Stimulated activated CD4-positive, alpha-beta T cell treated with anti-CD3 and anti-CD28 coated beads, Interleukin-1b, Interleukin-23, amount 100 ng/mL, for 24 hours (primary cell): ENCODE measurements around the gene FAM13B.
"Not testable (repeated sequence)": the region's sequence is repeated elsewhere in the genome, so short reads cannot be mapped to it uniquely, and the experiment has no call there.

ENCODE experiments used
- DNase-seq, 4 experiments: peaks; one replicate each; pipeline ENCODE4 v3.0.0-alpha.2; 2020; ENCODE audit warnings: low read depth in 4 of 4, low spot score in 1 of 4

The FAM13B gene

DNA sequence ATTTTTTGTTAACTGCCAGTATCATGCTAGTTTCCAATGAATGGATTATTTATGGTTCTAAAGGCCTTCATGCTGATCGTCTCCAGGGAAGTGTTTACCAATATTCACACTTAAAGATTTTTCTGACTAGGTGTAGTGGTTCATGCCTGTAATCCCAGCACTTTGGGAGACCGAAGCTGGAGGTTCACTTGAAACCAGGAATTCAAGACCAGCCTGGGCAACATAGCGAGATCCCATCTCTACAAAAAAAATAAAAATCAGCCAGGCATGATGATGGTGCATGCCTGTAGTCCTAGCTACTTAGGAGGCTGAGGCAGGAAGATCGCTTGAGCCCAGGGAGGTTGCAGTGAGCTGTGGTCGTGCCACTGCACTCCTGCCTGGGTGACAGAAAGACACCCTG, 43.5 kb downstream of the FAM13B start:
- no peak for DNase-seq

DNA sequence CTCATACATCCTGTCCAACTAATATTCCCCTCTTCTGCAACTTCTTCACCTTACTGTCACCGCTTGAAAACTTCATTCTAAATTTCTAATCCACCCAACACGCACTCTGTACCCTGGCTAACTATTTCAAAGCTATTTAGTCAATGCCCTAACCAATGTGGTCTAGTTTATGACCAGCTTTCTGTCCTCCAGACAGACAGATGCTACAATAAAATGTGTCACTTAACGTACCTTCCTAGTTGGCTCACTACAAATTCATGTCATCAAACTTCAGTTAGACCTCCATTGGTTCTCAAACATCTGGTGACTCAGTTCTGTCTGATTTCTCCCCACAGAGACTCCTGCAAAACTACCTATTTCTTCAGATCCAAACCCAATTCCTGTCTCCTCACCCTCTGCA, 57.7 kb downstream of the FAM13B start:
- DNase-seq = no peak

DNA sequence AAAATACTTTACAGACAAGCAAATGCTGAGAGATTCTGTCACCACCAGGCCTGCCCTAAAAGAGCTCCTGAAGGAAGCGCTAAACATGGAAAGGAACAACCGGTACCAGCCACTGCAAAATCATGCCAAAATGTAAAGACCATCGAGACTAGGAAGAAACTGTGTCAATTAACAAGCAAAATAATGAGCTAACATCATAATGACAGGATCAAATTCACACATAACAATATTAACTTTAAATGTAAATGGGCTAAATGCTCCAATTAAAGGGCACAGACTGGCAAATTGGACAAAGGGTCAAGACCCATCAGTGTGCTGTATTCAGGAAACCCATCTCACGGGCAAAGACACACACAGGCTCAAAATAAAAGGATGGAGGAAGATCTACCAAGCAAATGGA, 62.5 kb downstream of the FAM13B start:
- not testable (repeated sequence) for DNase-seq

DNA sequence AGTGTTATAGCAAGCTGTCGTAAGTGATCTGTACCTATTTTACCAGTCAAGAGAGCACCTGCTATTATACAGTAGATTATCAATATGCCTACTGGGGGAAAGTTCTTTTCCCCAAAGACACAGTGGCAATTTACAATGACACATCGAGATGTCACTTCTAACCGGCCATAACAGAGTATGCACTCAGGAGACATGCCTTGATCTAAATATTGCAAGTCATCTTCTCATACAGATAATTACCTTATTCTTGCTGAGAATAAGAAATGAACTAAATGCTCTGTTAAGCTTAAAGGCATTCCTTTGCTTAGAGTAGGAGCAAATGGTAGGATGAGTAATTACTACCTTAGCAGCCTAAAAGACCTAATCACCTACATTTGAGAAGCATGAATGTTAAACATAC, 72.1 kb downstream of the FAM13B start:
- no peak for DNase-seq

DNA sequence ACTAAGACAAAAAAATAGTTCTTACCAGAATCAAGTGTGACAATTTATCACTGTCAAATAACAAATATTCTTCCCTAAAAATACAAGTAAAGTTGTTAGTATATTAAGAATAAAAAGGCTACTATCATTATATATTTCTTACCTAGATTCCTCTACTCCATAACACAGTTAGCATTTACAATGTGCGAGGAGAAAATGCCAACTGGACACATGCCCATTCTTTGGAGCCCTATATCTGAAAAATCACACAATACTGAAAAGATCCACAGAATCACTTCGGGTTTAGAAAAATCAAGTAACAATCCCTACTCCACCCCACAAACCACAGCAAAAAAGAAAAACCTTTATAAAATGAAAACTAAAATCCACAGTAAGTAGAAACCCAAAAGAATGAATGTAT, 72.7 kb downstream of the FAM13B start:
- DNase-seq = no peak

DNA sequence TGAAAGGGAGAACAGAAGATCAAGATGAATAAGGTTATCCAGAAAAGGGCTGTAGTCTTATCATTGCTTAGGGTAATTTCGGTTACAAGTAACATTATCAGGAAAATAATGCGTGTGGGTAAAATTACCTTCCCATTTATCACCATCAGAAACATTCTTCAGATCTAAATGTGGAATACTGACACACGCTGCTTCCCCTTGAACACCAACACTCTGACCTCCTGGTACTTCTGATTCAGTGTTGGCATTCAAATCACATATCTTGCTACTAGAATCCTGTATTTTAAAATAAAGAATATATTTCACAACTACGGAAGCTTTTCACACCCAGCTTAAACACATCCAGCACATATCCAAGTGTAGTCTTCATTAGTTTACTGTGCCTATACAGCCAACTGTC, 73.4 kb downstream of the FAM13B start:
- DNase-seq = no peak

DNA sequence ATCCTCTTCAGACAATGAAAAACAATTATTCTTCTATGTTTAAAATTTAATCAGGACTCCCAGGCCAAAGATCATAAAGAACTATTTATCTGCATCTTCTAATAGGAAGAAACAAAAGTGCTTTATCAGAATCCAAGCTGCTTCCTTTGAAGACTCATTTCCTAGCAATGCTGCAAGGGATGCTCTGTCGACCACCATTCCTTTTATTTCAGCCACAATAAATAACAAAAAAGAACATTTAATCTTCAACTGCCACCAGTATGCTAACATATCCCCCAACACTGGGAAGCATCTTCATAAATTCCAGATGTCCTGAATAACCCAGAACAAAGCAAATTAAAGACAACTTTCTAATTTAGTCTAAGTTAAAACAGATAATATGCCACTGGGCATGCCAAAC, 74.9 kb downstream of the FAM13B start:
- DNase-seq = no peak

DNA sequence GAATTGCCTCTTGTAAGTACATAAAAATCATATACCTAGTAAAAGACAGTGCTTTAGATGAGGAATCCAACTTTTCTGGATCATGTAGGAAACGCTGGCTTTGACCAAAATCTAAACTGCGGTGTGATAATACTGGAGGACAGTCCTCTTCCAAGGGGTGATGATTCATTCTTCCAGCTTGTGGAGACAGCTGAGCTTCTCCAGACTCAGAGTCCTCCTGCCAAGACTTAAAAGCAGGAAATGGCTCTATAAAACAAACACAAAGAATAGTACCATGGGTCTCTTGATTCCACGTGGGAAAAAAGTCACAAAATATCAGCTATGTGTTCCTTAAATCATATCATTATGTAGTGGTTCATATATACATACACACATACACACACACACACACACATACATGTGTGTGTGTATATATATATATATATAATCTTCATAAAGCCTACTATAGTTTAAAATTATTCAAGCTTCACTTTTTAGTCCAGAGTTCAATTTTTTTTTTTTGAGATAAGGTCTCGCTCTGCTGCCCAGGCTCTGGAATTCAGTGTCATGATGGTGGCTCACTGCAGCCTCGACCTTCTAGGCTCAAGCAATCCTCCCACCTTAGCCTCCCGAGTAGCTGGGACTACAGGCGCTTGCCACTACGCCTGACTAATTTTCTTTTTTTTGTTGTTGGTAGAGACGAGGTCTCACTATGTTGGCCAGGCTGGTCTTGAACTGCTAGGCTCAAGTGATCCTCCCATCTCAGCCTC, 78.6 kb downstream of the FAM13B start:
- no peak for DNase-seq

DNA sequence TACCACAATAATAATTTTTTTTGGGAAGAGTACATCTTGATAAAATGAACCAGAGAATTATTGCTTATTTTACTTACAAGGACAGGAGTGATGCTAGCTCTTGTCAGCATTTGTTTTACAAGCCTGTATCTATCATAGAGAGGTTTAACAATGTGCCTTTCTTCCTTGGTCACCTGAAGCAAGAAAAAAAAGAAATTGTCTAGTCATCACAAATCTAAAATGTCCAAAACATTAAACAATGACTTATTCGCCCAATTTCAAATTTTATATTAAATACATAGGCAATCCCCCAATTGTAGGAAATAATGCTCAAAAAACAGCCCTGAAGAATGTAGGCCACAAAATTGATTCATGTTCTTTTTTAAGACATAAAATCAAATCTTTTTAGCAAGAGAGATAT, 87.1 kb downstream of the FAM13B start:
- DNase-seq = no peak

DNA sequence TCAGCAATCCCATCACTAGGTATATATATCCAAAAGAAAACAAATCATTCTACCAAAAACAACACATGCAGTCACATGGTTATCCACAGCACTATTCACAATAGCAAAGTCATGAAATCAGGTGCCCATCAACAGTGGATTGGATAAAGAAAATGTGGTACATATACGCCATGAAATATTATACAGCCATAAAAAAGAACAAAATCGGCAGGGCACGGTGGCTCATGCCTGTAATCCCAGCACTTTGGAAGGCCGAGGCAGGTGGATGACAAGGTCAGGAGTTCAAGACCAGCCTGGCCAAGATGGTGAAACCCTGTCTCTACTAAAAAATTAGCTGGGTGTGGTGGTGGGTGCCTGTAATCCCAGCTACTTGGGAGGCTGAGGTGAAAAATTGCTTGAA, 88.6 kb downstream of the FAM13B start:
- not testable (repeated sequence) for DNase-seq

DNA sequence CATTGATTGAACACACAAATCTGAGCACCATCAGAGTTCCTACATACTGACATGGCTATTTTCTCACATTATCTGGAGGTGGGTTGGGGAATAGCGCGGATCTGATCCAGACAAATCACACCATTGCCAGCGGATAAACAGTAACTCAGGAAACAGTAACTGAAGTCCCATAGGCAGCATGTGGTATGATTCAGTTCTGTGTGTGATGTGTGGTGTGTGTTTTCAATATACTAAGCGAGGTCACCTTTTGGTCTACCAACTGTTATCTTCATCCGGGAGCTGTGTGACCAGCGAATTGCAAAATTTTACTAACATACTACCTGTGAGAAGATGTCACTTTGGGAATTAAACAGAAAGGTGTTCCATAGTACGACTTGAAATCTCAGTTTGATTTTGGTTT, 93.5 kb downstream of the FAM13B start:
- DNase-seq = no peak

DNA sequence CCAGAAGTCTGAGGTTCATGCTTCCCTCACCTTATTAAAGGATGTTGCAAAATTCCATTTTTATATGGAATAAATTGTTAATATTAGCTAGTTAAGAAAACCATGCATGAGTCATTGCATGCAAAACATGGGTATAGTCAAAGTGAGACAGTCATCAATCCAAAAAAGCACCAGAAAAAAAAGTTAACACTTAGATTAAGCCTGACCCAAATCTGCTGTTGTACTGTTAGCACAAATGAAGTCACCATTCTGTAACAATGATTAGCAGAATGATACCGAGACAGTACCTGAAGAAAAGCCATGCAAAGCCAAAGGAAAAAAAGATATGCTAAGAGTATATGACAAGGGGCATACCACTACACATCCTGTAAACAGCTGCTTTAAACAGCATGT, 94.1 kb downstream of the FAM13B start:
- DNase-seq = no peak

DNA sequence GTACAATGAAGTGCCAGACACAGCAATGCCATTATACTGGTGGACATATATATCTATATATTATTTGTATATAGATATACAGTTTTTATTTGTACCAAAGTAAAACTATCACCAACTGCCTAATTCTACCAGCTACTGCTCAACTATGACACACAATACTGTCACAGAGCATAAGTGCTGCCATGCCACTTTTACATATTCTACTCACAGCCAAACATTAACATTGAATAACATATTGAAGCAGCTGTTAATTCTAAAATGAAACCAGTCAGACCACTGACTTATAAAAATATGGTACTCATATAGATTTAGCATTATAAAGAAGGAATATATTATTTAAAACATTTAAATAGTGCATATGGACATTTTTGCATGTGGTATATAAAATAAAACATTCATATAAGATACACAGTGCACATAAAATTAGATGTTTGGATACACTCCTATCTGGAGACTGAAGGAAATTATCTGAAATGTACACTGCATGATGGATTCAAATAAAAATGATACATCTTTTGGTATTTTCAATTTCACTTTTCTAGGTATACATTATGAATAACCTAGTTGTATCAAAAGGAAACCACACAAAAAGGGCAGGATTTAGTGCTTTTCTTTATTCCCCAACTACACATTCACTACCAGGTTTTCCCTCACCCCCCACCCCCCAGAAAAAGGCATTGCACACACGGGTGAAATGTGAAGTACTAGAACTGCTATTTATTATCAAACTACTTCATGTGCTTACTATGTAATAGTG, 94.7 kb downstream of the FAM13B start:
- DNase-seq = peak in 1 of 4 experiments; percentile 5

DNA sequence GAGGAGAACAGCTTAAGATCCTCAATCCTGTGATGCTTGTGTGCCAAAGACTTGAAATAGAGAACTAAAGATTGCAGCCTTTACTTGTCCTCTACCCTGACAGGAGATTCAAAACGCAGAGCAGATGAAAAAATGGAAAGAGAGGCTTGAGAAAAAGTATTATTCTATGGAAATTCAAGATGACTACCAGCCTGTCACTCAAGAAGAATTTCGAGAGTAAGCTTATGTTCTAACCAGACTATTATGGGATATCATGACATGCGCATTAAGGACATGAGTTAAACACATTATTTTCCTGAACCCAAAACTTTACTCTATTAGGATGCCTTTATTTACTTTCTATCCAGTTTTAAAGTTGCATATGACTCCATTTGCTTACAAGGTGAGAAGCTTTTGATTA, 97.2 kb downstream of the FAM13B start:
- no peak for DNase-seq

DNA sequence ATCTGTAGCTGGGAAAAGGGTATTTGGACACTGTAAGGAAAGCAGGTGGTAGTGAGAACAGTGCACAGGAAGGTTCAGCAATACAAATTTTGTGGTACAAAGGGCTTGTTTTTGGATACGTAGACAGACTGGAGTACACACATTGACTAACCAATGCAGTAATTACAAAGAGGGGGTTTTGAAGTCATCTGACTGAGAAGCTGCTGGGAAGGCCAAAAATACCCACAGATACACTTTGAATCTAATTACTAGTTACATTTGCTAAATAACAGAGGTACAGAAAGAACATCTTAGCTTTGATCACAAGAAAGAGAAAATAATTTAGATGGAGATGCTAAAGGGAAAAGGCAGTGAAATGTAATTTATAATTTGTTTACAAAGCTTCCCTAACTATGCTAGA, 97.7 kb downstream of the FAM13B start:
- DNase-seq = no peak

DNA sequence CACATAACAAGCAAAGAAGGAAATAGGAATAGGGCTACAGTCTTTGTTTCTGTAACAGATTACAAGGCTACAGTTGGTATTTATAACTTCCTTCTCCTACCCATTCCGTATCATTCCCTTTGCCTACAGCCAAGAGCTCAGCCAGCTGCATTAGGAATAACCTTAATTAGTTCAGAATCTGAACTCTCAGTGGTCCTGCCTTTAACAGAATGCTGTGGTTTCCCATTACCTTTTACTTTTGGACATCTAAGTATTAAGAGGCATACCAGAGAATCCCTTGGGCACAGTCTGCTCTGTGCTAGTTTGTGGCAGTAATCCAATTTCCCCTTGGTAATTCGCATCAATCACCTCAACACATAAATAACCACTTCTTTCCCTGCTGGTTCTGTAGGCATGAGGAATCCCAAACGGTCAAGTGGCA, 99.4 kb downstream of the FAM13B start:
- DNase-seq = no peak

DNA sequence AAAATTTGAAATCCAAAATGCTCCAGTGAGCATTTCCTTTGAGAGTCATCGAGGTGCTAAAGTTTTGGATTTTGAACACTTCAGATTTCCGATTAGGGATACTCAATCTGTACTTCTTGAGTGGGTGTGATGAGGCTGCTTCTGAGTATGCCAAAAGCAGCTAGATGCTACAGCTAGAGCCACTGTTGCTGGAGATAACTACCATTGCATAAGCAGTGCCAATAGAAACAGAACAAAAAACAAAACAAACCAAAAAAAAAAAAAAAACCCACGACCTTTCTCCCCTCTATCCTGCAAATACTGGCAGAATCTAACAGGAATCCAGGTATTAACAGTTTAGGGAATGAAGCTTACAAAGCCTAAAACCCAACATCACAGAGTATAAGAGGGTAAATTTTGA, 100.1 kb downstream of the FAM13B start:
- DNase-seq = no peak

DNA sequence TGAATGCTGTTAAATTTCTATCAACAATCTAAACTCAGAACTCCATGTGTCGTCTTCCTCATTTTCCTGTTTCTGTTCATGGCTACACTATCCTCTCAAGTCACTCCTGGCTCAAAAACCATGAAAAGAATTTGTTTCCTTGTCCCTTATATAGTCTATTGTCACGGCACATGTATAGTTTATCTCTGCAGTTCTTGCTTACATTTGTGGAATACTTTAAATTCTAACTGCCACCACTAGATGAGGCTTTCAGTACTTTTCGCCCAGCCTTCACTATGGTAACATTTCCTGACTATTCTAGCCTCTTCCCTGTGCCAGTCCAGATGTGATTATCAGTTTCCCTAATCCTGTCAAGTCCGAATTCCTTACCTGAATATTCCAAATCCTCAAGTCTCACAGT, 109.0 kb downstream of the FAM13B start:
- no peak for DNase-seq

DNA sequence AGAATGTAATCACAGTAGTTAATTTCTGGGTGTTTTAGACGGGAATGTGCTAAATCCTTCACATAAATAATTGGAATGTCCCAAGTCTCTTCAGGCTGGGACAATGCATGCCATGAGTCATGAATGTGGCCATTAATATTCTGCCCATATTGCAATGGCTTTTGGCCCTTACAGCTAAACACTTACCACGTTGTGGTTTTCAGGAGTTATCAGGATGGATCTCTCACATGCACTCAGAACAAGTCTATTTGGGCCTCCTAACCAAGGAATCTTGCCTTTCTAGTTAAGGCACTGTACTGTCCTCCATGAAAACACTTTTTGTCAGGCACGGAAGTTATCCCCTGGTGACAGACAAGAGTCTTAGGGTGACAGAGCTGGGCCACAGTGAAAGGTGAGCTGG, 110.9 kb downstream of the FAM13B start:
- DNase-seq = no peak

DNA sequence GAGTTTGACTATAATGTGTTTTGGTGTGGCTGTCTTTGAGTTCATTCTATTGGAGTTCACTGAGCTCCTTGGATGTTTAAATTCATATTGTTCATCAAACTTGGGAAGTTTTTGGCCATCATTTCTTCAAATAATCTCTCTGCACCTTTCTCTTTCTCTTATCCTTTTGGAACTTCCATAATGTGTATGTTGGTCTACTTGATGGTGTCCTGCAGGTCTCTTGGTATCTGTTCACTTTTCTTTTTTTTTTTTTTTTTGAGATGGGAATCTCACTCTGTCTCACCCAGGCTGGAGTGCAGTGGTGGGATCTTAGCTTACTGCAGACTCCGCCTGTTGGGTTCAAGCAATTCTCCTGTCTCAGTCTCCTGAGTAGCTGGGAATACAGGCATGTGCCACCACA, 116.0 kb downstream of the FAM13B start:
- DNase-seq = no peak

DNA sequence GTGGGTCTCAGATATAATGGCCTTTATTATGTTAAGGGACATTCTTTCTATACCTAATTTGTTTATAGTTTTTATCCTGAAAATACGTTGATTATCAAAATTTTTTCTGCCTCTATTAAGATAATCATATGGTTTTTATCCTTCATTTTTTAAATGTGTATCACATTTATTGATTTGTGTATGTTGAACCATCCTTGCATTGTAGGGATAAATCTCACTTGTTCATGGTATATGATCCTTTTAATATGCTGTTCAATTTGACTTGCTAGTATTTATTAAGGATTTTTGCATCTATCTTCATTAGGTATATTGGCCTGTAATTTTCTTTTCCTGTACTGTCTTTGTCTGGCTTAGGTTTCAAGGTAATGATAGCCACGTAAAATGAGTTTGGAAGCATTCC, 118.1 kb downstream of the FAM13B start:
- DNase-seq = no peak

DNA sequence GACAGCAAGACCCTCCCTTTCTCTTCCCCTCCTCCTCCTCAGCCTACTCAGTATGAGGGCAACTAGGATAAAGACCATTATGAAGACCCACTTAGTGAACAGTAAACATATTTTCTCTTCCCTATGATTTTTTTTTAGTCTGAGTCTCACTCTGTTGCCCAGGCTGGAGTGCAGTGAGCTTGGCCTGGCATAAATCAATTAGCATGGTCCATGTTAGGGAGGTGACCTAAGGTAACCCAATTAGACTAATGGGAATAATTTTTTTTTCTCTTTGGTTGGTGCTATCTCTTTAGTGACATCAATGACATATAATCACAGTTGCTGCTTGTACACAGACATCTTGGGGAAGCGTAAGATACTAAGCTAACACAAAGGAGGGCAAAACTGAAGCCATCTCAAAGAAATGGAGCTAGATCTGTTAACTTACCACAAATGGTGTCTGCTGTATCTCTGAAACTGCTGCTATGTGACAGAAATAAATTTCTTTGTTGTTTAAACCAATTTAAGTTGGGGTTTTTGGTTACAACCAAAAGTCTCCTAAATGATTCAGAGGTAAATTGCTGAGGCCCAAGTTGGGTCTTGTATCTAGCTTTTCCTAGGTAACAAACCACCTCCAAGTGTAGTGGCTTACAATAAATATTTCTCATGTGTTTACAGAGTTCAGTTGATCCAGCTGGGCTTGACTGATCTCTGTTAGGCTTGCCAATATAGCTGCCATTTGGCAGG, 130.3 kb downstream of the FAM13B start:
- DNase-seq = no peak
